T-cell (primary cell): ENCODE measurements around the gene CRIP1. TPM values are rescaled to one million over a fixed set of nuclear protein-coding genes. Genes with fewer than 3 reads are reported as not detected.

Source experiments
- ATAC-seq, 4 experiments: fragments of 200-7000 bp in 3 of 4; fragments of 150-1000 bp in 1 of 4; cut with Tn5 transposase; replicated peaks in 1 of 4; 1 replicate in 3 of 4; 2 replicates in 1 of 4; pipeline ENCODE4 v1.10.0; 2021; ENCODE audit warnings: moderate library complexity in 3 of 4, mild to moderate bottlenecking in 2 of 4, moderate number of reproducible peaks in 1 of 4
- CTCF ChIA-PET, 2 donors: fragments of 300-600 bp; sonication (Branson Sonifier 250); formaldehyde crosslinking; loops; one replicate each; lab custom pipeline; 2022; ENCODE audit warnings: antibody characterized with exemption in 2 of 2; lab: Charles Lee
- POLR2A ChIA-PET, 2 donors: fragments of 300-600 bp; sonication (Branson Sonifier 250); formaldehyde crosslinking; loops; one replicate each; lab custom pipeline; 2022; ENCODE audit warnings: antibody characterized with exemption in 2 of 2; lab: Charles Lee
- DNase-seq, 35 experiments: peaks; one replicate each; pipeline versions ENCODE4 v3.0.0 to v3.0.0-alpha.2; 2013 to 2023
- H3K27ac ChIP-seq: one replicate; pipeline ENCODE4 v1.5.1; 2013; ENCODE audit warnings: low read length
- H3K27me3 ChIP-seq, 2 experiments: replicated peaks in 1 of 2; 1 replicate in 1 of 2; 2 replicates in 1 of 2; pipeline versions ENCODE4 v1.6.1 to v1.7.0; 2013; ENCODE audit warnings: low read length in 1 of 2, mixed read lengths in 1 of 2; ENCODE audit not compliant: control insufficient read depth in 2 of 2, insufficient read depth in 2 of 2; ENCODE audit errors: extremely low read depth in 1 of 2
- H3K36me3 ChIP-seq, 2 donors: 1 replicate in 1 of 2; 2 replicates in 1 of 2; pipeline versions ENCODE4 v1.6.1 to v1.7.0; 2013; ENCODE audit warnings: low read length in 1 of 2; ENCODE audit not compliant: control insufficient read depth in 2 of 2, insufficient read depth in 1 of 2; ENCODE audit errors: extremely low read depth in 1 of 2
- H3K4me1 ChIP-seq, 2 experiments: 1 replicate in 1 of 2; 2 replicates in 1 of 2; pipeline versions ENCODE4 v1.6.1 to v1.7.0; 2013; ENCODE audit warnings: low read length in 2 of 2, mixed read lengths in 1 of 2; ENCODE audit not compliant: insufficient read depth in 2 of 2, control insufficient read depth in 1 of 2; ENCODE audit errors: extremely low read depth in 1 of 2
- H3K4me3 ChIP-seq, 2 donors: 1 replicate in 1 of 2; 2 replicates in 1 of 2; pipeline versions ENCODE4 v1.5.1 to v1.7.0; 2013; ENCODE audit warnings: mild to moderate bottlenecking in 2 of 2, low read length in 1 of 2, moderate library complexity in 1 of 2; ENCODE audit not compliant: control insufficient read depth in 1 of 2; ENCODE audit errors: extremely low read depth in 1 of 2
- H3K9me3 ChIP-seq: 2 replicates; pipeline ENCODE4 v1.7.0; 2013
- H3K27ac Mint-ChIP-seq, 2 donors: one replicate each; pipeline ENCODE4 v1.8.0; 2020 to 2021; ENCODE audit warnings: mild to moderate bottlenecking in 2 of 2, mixed read lengths in 2 of 2
- H3K27me3 Mint-ChIP-seq, 2 donors: one replicate each; pipeline ENCODE4 v1.8.0; 2021 to 2022; ENCODE audit warnings: mixed read lengths in 2 of 2
- H3K36me3 Mint-ChIP-seq: one replicate; pipeline ENCODE4 v1.8.0; 2021; ENCODE audit warnings: mixed read lengths
- H3K4me1 Mint-ChIP-seq, 3 donors: one replicate each; pipeline ENCODE4 v1.8.0; 2020 to 2022; ENCODE audit warnings: mixed read lengths in 3 of 3, mild to moderate bottlenecking in 1 of 3
- H3K4me3 Mint-ChIP-seq, 3 donors: one replicate each; pipeline ENCODE4 v1.8.0; 2020 to 2022; ENCODE audit warnings: mild to moderate bottlenecking in 3 of 3, mixed read lengths in 3 of 3, moderate library complexity in 3 of 3
- H3K9me3 Mint-ChIP-seq, 3 donors: one replicate each; pipeline ENCODE4 v1.8.0; 2020 to 2022; ENCODE audit warnings: mixed read lengths in 3 of 3
- WGBS: methylation state at CpG from one replicate; pipeline ENCODE4 v1.1.5; 2013; ENCODE audit warnings: missing lambda C conversion rate; ENCODE audit not compliant: insufficient coverage; 5-methylcytosine and 5-hydroxymethylcytosine counted together
- total RNA-seq, 35 experiments: library from RNA in 6 of 35; stranded (reverse) in 6 of 35; fragments of 120-200 nt in 1 of 35; gene quantifications; one replicate each; pipeline versions ENCODE4 v1.2.1 to v1.2.4 and lab custom pipeline; 2013 to 2026

CRIP1 gene
- total RNA-seq, 5 donors from 2014 or later (not counting 1 experiment from before 2014, with no cell fraction given) = 224 to 477 (median 329) TPM

- H3K36me3 Mint-ChIP-seq = peaks cover 16% of the 10 kb centered on the region
- no peak overlapping the region for H3K27ac Mint-ChIP-seq
- ChIA-PET POLR2A (no interaction called here), CTCF (no interaction called here)
- no peaks in the 10 kb centered on the region for H3K9me3 Mint-ChIP-seq
- no peak for DNase-seq
- H3K4me1 ChIP-seq = no peaks in the 10 kb centered on the region
- H3K36me3 ChIP-seq = peaks cover 32 to 34% of the 10 kb centered on the region in 2 donors
- WGBS = 97% methylated on average over 20 of the region's 22 CpGs
- H3K27me3 Mint-ChIP-seq = no peaks in the 10 kb centered on the region
- H3K27ac ChIP-seq = no peak overlapping the region
- H3K4me1 Mint-ChIP-seq = no peaks in the 10 kb centered on the region
- no peaks in the 10 kb centered on the region for H3K9me3 ChIP-seq
- H3K27me3 ChIP-seq = no peaks in the 10 kb centered on the region
- no peak overlapping the region for H3K4me3 Mint-ChIP-seq
- no peak overlapping the region for H3K4me3 ChIP-seq
- peak in 1 of 4 experiments; percentile 29 for ATAC-seq
These were observed 29.7 kb upstream of the CRIP1 start for GRCh38 chr14:105456736-105457617.

- H3K36me3 ChIP-seq = peaks cover 34 to 39% of the 10 kb centered on the region in 2 donors
- ATAC-seq = no peak
- H3K27ac ChIP-seq = no peak overlapping the region
- H3K27ac Mint-ChIP-seq = no peak overlapping the region
- H3K36me3 Mint-ChIP-seq = peaks cover 12% of the 10 kb centered on the region
- ChIA-PET POLR2A (no interaction called here), CTCF (no interaction called here)
- no peaks in the 10 kb centered on the region for H3K27me3 ChIP-seq
- no peak overlapping the region for H3K4me3 Mint-ChIP-seq
- H3K4me1 Mint-ChIP-seq = no peaks in the 10 kb centered on the region
- no peaks in the 10 kb centered on the region for H3K4me1 ChIP-seq
- H3K9me3 ChIP-seq = no peaks in the 10 kb centered on the region
- H3K9me3 Mint-ChIP-seq = no peaks in the 10 kb centered on the region
- no peak overlapping the region for H3K4me3 ChIP-seq
- no peaks in the 10 kb centered on the region for H3K27me3 Mint-ChIP-seq
- DNase-seq = no peak
- 91% methylated on average over 8 of the region's 18 CpGs for WGBS
These were observed 28.7 kb upstream of the CRIP1 start for GRCh38 chr14:105458010-105458409.

GRCh38 chr14:105458571-105458970, 28.1 kb upstream of the CRIP1 start:
- ChIA-PET CTCF (no interaction called here), POLR2A (no interaction called here)
- H3K4me3 Mint-ChIP-seq = no peak overlapping the region
- H3K27ac Mint-ChIP-seq = no peak overlapping the region
- H3K27me3 Mint-ChIP-seq = no peaks in the 10 kb centered on the region
- 93% methylated on average over 8 of the region's 14 CpGs for WGBS
- no peaks in the 10 kb centered on the region for H3K9me3 Mint-ChIP-seq
- H3K4me1 Mint-ChIP-seq = no peaks in the 10 kb centered on the region
- DNase-seq (no peak), ATAC-seq (no peak)
- Histone ChIP-seq H3K9me3 (no peaks in the 10 kb centered on the region), H3K4me1 (no peaks in the 10 kb centered on the region), H3K27me3 (no peaks in the 10 kb centered on the region), H3K4me3 (no peak overlapping the region), H3K36me3 (peaks cover 40% of the 10 kb centered on the region in 2 donors), H3K27ac (no peak overlapping the region)
- H3K36me3 Mint-ChIP-seq = peaks cover 12% of the 10 kb centered on the region

DNA sequence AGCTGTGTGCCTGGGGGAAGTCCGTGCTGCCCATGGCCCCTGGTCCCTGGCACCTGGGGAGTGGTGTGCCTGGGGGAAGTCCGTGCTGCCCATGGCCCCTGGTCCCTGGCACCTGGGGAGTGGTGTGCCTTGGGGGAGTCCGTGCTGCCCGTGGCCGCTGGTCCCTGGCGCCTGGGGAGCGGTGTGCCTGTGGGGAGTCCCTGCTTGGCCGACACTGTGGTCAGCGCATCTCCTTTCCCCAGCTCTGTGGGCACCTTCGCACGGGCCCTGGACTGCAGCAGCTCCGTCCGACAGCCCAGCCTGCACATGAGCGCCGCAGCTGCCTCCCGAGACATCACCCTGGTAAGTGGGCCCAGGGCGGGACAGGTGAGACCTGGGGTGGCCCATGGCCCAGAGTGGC, 26.6 kb upstream of the CRIP1 start:
- peaks cover 12% of the 10 kb centered on the region for H3K36me3 Mint-ChIP-seq

GRCh38 chr14:105460616-105461015, 26.1 kb upstream of the CRIP1 start:
- peaks cover 45% of the 10 kb centered on the region in 2 donors for H3K36me3 ChIP-seq
- no peaks in the 10 kb centered on the region for H3K4me1 ChIP-seq
- H3K27me3 ChIP-seq = no peaks in the 10 kb centered on the region
- POLR2A ChIA-PET = no interaction called here
- ATAC-seq = no peak
- 96% methylated on average over 11 of the region's 17 CpGs for WGBS
- Mint-ChIP-seq H3K27me3 (no peaks in the 10 kb centered on the region), H3K4me3 (no peak overlapping the region), H3K27ac (no peak overlapping the region), H3K36me3 (peaks cover 8% of the 10 kb centered on the region), H3K9me3 (no peaks in the 10 kb centered on the region), H3K4me1 (no peaks in the 10 kb centered on the region)
- no peak for DNase-seq
- H3K4me3 ChIP-seq = no peak overlapping the region
- CTCF ChIA-PET = no interaction called here
- H3K9me3 ChIP-seq = no peaks in the 10 kb centered on the region
- H3K27ac ChIP-seq = no peak overlapping the region

More for the DNA sequence above, 26.6 kb upstream of the CRIP1 start:
- Mint-ChIP-seq H3K27me3 (no peaks in the 10 kb centered on the region), H3K4me1 (no peaks in the 10 kb centered on the region), H3K9me3 (no peaks in the 10 kb centered on the region), H3K4me3 (no peak overlapping the region), H3K27ac (no peak overlapping the region)
- ChIA-PET POLR2A (no interaction called here), CTCF (no interaction called here)
- no peak overlapping the region for H3K27ac ChIP-seq
- ATAC-seq (no peak), DNase-seq (no peak)
- H3K9me3 ChIP-seq = no peaks in the 10 kb centered on the region
- H3K4me1 ChIP-seq = no peaks in the 10 kb centered on the region
- H3K27me3 ChIP-seq = no peaks in the 10 kb centered on the region
- H3K4me3 ChIP-seq = no peak overlapping the region
- 97% methylated on average over 16 of the region's 17 CpGs for WGBS
- peaks cover 44 to 48% of the 10 kb centered on the region in 2 donors for H3K36me3 ChIP-seq

DNA sequence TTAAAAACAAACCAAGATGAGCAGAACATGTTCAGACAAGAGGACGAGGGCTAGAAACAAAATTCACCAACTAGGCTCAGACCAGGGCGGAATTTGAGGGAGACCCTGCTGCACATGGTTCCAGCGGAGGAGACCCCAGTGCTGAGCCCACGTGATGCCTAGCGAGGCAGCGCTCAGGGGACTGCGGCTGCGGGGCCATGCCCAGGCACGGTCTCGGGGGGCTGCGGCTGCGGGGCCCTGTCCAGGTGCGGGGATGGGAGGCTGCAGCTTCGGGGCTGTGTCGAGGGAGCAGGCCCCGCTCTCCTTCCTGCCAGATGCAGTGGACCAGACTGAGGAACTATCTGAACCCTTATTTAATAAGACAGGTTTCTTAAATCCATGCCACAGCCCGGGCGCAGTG, 24.8 kb upstream of the CRIP1 start:
- Histone ChIP-seq H3K4me3 (no peak overlapping the region), H3K27me3 (no peaks in the 10 kb centered on the region), H3K27ac (no peak overlapping the region), H3K4me1 (no peaks in the 10 kb centered on the region), H3K36me3 (peaks cover 41 to 44% of the 10 kb centered on the region in 2 donors), H3K9me3 (no peaks in the 10 kb centered on the region)
- ATAC-seq = no peak
- Mint-ChIP-seq H3K4me1 (no peaks in the 10 kb centered on the region), H3K27me3 (no peaks in the 10 kb centered on the region), H3K36me3 (peaks cover 6% of the 10 kb centered on the region), H3K27ac (no peak overlapping the region), H3K9me3 (no peaks in the 10 kb centered on the region), H3K4me3 (no peak overlapping the region)
- WGBS = 97% methylated on average over 16 of the region's 18 CpGs
- ChIA-PET CTCF (no interaction called here), POLR2A (no interaction called here)
- no peak for DNase-seq
